Measurements from ENCODE around the gene MAEL.

MAEL gene

DNA sequence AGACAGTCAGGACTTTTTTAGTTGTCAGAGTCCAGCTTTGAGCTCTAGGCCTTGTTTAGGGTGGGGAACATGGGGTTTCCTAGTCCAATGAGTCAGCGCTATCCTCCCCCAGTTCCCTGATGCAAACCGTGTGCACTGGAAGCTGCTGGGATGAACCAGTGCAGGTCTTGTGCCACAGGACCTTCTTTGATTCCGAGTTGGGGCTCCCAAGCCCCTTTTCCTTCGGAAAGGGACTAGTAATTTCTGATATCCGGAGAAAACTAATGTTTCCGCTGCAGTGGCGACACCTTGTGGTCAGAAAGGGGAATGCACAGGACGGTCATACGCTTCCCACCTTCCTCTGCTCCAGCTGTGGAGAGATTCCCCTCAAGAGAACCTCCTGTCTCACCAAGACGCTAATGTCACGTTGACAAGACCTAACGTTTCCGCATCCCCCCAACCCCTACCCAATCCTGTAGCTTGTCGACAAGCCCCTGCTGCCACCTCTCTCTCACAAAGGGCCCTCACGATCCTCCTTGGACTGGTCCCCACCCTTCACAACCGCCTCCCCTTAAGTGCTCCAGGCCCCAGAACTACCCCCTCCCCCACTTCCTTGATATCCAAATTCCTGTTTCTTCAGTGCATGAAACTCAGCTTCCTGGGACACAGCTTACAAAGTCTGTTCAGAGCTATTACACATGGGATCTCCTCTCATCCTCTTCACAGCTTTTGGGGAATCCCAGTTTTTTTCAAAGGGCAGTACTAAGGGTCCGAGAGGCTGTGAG lies 70.1 kb downstream of the MAEL start:
- DNase-seq: peak; percentile 69

DNA sequence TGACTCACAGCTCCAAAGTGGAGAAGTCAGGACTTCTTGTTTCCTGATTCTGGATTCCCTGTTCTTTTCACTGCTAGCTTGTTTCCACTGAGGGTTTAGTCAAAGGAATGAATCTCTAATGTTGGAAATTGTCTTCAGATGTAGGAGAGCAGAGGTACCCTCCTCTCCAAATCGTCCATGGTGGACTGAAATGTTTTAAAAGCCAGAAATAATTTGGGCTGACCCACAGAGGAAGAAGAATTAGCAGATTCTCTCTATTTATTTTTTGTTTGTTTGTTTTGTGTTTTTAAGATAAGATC lies 70.7 kb downstream of the MAEL start:
- no peak for DNase-seq

GRCh38 chr1:167060141-167061072 lies 71.3 kb downstream of the MAEL start:
- DNase-seq: no peak

DNA sequence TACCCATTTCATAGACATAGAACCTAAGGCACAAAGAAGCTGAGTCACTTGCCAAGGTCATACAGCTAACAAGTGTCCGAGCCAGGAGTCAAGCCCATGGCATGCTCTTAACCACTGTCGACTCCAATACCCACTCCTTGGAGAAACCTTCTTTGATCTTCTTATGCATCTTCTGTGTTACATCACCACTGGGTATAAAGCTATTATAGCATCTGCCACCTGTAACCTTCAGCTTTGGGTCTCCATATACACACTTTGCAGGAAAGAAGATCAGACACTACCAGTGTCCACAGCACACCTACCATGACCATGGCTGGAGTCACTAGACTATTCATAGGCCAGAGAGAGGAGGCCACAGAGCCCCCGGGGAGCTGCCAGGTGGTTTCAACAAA lies 72.0 kb downstream of the MAEL start:
- DNase-seq: no peak

DNA sequence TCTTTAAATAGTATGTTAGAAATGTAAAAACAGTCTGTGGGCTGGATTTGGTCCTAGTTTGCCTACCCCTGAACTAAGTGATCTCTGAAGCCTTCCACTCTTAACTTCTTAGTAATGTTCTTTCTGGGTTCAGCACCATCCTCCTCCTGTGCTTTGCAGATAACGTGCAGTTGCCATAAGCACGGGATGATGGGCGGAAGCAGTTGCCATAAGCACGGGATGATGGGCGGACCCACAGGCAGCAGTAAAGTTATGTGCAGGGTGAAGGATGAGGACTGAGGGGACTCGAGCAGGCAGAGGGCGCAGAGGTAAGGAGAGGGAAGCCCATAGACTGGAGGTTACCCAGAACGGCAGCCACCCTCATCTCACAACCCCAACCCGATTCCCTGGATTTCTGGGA lies 75.5 kb downstream of the MAEL start:
- no peak for DNase-seq

GRCh38 chr1:167065471-167065870 lies 76.4 kb downstream of the MAEL start:
- no peak for DNase-seq

GRCh38 chr1:167066333-167067122 lies 77.4 kb downstream of the MAEL start:
- peak; percentile 72 for DNase-seq

DNA sequence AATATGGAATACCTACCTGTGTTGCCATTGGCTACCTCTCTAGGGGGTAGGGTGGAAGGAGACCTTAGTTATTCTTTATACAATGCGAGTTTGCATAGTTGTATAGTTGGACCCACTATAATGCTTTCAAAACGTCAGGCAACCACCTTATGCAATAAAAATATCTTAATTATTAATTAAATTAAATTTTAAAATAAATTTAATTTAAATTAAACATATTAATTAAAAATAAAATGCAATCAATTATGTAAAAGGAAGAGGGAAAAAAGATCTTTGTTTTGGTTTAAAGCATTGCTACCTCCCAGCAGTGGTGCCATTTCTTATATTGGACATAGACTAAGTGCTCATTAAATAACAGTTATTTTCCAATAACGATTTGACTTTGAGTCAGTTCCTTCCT lies 78.8 kb downstream of the MAEL start:
- no peak for DNase-seq

DNA sequence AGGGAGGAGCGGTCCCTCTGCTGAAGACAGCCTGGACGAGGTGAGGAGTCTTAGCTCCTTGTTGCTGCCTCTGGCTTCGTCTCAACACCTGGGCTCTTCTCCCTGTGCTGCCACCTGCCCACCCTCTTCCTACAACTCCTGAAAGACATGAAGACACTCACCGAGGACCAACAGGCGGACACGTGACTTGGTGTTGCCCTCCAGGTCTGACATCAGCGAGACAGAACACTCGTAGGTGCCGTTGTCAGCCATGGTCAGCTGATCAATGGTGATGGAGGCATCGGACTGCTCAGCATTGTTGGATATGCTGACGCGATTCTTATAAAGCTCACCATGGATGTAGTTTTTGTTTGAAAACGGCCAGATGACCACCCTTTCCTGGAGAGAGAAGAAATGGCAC lies 79.7 kb downstream of the MAEL start:
- DNase-seq: no peak

GRCh38 chr1:167071286-167071685 lies 82.2 kb downstream of the MAEL start:
- no peak for DNase-seq

All from NCI-H2227 treated with DMSO at 0.1 percent for 48 hours (cell line).